NCI-H2029 (cell line): ENCODE data around the gene CD46.

ENCODE experiments used
- DNase-seq: peaks from one replicate; lab custom pipeline; 2025; lab: John Stamatoyannopoulos, UW

Gene CD46

DNA sequence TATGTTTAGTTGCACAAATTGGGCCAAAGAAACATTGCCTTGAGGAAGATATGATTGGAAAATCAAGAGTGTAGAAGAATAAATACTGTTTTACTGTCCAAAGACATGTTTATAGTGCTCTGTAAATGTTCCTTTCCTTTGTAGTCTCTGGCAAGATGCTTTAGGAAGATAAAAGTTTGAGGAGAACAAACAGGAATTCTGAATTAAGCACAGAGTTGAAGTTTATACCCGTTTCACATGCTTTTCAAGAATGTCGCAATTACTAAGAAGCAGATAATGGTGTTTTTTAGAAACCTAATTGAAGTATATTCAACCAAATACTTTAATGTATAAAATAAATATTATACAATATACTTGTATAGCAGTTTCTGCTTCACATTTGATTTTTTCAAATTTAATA lies 43.0 kb downstream of the CD46 start:
- no peak for DNase-seq

DNA sequence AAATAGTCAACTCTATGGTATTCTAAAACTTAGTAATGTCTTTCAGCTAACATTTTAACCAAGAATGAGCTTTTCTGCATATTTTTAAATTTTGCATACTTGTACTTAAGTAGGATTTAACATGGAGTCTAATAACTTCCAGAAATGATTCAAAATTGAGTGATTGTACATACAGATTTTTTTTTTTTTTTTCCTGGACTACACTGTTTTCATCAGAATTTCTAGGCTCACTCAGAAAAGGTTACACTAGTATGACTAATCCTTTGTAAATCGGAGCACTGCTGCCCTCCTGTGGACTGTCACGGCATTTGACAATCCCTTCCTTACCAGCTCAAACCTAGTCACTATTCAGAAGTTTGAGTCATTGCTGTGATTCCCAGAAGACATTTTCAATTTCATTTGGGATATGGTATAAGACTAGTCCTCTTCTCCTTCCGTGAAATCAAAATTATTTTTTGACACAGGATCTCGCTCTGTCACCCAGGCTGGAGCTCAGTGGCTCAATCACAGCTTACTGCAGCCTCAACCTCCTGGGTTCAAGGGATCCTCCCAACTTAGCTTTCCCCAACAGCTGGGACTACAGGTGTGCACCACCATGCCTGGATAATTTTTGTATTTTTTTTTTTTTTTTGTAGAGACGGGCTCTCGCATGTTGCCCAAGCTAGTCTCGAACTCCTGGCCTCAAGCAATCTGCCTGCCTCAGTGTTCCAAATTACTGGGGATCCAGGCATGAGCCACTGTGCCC lies 45.5 kb downstream of the CD46 start:
- DNase-seq = peak; percentile 18

GRCh38 chr1:207798847-207799246 lies 47.0 kb downstream of the CD46 start:
- no peak for DNase-seq

DNA sequence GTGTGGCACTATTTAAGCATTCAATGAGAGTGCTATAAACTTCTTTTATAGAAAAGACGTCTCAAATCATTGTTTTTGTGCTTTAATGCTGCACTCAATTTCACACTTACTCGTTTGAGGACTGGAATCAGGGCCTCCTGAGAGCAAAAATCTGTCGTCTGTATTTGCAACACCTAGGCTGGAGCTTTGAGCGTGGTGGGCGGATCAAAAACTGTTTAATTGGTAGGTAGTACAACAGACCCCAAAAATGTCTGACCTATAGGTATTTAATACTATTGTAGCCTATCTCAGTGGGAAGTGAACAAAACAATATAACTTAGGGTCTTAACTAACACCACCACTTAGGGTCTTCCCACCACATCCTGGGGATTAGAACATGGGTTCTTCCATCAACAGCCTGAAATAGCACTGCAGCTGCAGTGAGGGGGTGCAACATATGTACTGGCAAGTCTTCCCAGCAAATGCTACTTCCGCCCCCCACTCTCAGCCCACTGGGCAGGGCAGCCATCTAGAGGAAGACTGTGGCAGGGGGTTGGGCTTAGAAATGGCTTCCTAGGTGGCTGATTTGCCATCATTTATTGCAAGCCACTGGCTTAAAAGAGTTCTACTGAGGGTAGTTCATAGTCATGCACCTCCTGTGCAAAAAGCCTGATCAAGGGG lies 48.3 kb downstream of the CD46 start:
- DNase-seq = no peak

- DNase-seq = no peak
Observed at GRCh38 chr1:207801819-207802218, 50.0 kb downstream of the CD46 start.

- DNase-seq = no peak
Observed at GRCh38 chr1:207803678-207804077, 51.8 kb downstream of the CD46 start.

- no peak for DNase-seq
Observed at GRCh38 chr1:207804721-207805468, 53.0 kb downstream of the CD46 start.

- no peak for DNase-seq
Observed at GRCh38 chr1:207805841-207806421, 54.1 kb downstream of the CD46 start.

GRCh38 chr1:207806531-207807325 lies 54.9 kb downstream of the CD46 start:
- DNase-seq = no peak

DNA sequence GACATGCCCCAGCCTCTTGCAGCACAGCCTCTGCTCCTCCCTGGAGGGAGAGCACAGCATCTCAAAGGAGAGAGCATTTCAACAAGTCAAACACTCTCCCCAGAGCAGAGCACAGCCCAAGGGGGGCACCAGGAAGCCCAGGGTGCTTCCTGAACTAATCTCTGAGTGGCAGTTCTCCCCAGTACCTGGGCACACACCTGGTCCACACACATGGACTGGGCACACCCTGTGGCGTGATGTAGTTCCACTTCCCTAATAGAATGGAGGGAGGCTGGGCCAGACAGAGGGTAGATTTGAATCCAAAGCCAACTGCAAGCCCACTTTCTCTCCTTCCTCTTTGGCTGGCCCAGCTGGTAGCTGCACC lies 55.5 kb downstream of the CD46 start:
- DNase-seq = no peak

DNA sequence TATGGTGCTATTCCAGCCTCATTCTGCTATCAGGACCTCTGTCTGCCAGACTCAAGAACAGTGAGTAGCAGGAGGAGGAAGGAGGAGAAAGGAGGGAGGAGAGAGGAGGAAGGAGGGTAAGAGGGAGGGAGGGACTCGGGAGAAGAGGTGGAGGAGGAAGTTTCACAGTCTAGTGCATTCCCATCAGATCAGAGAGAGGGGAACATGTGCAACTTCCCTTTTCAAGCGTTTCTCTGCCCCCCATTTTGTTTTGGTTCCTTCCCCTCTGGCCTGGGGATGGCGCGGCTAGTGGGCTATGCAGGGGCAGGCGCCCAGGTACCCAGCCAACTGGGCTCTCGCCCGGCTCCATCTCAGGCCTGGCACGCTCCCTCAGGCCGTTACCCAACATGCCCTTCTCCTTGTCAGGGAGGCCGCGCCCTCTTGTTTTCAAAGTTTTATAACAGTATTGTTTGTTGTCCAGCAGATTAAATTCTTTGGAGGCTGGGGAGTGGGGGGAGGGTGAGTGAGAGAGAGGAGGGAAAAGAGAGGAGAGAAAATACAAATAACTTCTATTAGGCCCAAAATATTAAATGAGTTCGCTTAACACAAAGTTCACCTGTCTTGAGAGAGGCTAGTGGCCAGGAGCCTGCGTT lies 56.0 kb downstream of the CD46 start:
- no peak for DNase-seq

- no peak for DNase-seq
Observed at GRCh38 chr1:207808322-207808705, 56.5 kb downstream of the CD46 start.

DNA sequence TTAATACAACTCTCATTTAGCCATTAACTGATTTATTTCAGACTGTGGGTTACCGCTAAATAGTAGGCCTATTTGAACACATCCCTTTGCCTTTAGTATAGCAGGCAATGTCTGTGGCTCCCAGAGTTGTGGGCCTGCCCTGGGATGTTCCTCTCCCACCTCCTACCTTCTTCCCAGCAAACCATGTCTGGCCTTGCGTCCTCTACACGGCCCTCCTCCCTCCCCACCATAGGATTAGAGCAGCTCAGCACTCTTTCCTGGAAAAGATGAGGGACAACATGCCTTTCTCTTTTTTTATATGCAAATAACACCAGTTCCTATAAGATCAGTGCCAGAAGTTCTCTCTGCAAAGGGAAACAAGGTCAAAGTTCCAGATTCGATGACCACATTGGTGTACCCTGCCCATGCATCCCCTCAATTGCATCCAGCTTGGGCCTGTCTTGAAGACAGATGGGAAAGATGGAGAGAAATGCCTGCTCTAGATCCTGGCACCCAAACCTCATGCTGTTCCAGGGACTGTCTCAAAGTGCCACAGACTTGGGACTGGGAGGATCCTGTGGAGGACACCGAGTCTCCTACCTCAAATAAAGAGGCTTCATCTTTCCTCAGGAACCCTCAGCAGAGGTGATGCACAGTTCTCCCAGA lies 57.2 kb downstream of the CD46 start:
- DNase-seq = no peak

GRCh38 chr1:207810173-207810572 lies 58.3 kb downstream of the CD46 start:
- no peak for DNase-seq

- DNase-seq = no peak
Observed at GRCh38 chr1:207810606-207811295, 58.9 kb downstream of the CD46 start.

DNA sequence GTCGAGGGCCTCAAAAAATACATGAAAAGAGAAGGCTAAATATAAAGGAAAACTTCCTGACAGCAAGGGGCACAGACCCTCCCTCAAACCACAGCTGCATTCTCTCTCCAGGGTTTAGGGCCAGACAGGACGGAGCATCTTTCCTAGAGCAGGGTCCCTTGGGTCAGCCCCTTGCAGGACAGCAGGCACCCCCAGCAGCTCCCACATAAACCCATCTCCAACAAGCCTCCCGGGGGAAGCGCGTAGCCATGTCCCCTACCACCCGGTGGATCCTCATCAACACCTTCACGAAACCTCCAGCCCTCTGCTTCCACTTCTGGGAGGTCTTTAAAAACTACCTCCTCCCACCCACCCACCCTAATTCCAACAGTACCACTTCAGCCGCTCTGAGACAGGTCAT lies 59.5 kb downstream of the CD46 start:
- no peak for DNase-seq

DNA sequence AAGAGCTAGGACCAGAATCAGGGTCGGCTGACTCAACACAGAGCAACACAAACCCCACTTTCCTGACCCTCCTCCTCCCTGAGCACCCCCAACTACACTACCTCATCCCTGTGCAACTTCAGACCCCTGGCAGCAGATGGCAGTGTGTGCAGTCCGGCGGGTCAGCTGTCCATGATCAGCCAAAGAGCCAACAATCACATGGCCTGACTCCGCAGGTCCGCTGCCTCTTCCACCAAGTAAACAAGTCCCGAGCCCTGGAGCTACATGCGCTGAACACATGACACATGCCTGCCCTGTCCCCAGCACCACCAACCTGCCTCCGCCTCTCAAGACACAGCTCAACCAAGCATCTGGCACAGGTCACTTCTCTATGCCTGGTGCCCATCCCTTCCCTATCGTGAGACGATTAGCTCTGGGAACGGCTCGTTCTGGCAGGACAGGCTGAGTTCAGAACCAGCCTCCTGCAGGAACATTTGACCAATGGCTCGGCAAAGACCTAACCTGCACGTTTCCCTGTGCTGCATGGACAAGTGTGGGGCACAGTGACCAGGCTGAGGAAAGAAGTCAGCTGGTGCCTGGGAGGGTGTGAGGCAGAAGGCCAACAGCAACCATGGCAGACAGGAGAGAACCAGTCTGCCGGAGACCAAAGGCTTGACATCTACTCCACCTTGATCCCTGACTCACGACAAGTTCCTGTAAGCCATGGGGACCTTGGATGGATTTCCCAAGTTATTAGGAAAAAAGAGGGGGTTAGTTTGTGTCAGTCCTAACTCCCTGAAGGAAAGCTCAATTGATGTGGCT lies 60.3 kb downstream of the CD46 start:
- DNase-seq = peak; percentile 24

- no peak for DNase-seq
Observed at GRCh38 chr1:207812778-207813511, 61.1 kb downstream of the CD46 start.

- DNase-seq = no peak
Observed at GRCh38 chr1:207813512-207813881, 61.6 kb downstream of the CD46 start.
